ENCODE data around the gene GPRC5C. TPM values are rescaled to one million over a fixed set of nuclear protein-coding genes. Genes with fewer than 3 reads are reported as not detected.

Gene GPRC5C
- total RNA-seq, 3 donors from 2014 or later (not counting 1 experiment from before 2014, with no cell fraction given) = 0.26 to 0.60 (median 0.29) TPM

DNA sequence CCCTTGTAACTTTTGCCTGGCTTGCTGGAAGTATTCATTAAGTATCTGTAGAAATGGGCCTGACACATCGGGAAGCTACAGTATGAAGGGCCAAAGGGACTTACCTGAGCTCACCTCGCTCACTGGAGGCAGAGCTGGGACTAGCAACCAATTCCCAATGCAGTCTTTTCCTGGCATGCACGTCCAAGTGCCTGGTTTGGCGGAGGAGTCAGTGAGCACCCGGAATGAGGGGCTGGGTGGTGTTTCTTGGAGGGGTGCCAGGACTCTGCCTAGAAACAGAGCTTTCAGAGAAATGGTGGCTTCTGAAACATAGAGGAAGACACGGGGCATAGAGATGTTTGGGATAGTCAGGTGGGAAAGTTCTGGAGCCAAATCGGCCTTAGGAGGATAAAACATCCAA, 18.4 kb upstream of the GPRC5C start:
- peaks cover 0 to 2% of the 10 kb centered on the region in 2 donors for H3K27me3 Mint-ChIP-seq (ENCODE audit: low read depth in 2 of 2)
- H3K27ac Mint-ChIP-seq = no peak overlapping the region
- no peak overlapping the region for H3K4me3 Mint-ChIP-seq
- no peak for ATAC-seq
- no peaks in the 10 kb centered on the region for H3K36me3 Mint-ChIP-seq
- no peaks in the 10 kb centered on the region for H3K9me3 ChIP-seq (ENCODE audit: control insufficient read depth, insufficient read depth, low read length)
- peaks cover 0 to 5% of the 10 kb centered on the region in 2 donors for H3K4me1 Mint-ChIP-seq
- H3K27ac ChIP-seq (ENCODE audit: low read length) = no peak overlapping the region
- H3K36me3 ChIP-seq (ENCODE audit: control insufficient read depth, insufficient read depth, low read length) = no peaks in the 10 kb centered on the region
- H3K4me3 ChIP-seq (ENCODE audit: low read length) = no peak overlapping the region
- TF ChIP-seq, protein P1, sequence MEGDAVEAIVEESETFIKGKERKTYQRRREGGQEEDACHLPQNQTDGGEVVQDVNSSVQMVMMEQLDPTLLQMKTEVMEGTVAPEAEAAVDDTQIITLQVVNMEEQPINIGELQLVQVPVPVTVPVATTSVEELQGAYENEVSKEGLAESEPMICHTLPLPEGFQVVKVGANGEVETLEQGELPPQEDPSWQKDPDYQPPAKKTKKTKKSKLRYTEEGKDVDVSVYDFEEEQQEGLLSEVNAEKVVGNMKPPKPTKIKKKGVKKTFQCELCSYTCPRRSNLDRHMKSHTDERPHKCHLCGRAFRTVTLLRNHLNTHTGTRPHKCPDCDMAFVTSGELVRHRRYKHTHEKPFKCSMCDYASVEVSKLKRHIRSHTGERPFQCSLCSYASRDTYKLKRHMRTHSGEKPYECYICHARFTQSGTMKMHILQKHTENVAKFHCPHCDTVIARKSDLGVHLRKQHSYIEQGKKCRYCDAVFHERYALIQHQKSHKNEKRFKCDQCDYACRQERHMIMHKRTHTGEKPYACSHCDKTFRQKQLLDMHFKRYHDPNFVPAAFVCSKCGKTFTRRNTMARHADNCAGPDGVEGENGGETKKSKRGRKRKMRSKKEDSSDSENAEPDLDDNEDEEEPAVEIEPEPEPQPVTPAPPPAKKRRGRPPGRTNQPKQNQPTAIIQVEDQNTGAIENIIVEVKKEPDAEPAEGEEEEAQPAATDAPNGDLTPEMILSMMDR (IDR thresholded peaks at IDR 0.05) = no peak
- H3K27me3 ChIP-seq (ENCODE audit: control insufficient read depth, insufficient read depth, low read length) = no peaks in the 10 kb centered on the region
- intact Hi-C loops (cut with micrococcal nuclease) = no loop called here
- H3K9me3 Mint-ChIP-seq = no peaks in the 10 kb centered on the region
- WGBS (ENCODE audit: insufficient coverage) = 92% methylated on average over 7 of the region's 7 CpGs
- DNase-seq = no peak
- peaks cover 11% of the 10 kb centered on the region for H3K4me1 ChIP-seq (ENCODE audit: control insufficient read depth, insufficient read depth, low read length)

DNA sequence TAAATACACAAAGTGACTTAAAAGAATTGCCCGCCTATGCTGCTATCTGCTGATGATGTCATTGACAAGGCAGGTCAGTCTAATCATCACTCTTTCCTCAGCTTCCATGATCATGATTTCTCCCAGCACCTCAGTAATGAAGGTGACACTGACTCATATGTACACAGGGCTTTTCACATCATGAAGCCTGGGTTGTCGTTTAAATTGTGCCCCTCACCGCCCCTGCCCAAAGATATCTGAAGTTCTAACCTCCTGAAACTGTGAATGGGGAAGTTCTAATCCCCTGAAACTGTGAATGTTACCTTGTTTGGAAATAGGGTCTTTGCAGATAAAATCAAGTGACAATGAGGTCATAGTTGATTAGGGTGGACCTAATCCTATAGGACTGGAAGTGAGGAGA, 17.4 kb upstream of the GPRC5C start:
- ATAC-seq (no peak), DNase-seq (no peak)
- intact Hi-C loops (cut with micrococcal nuclease) = no loop called here
- Histone ChIP-seq H3K27me3 (ENCODE audit: control insufficient read depth, insufficient read depth, low read length) (no peaks in the 10 kb centered on the region), H3K27ac (ENCODE audit: low read length) (no peak overlapping the region), H3K9me3 (ENCODE audit: control insufficient read depth, insufficient read depth, low read length) (no peaks in the 10 kb centered on the region), H3K4me1 (ENCODE audit: control insufficient read depth, insufficient read depth, low read length) (peaks cover 11% of the 10 kb centered on the region), H3K36me3 (ENCODE audit: control insufficient read depth, insufficient read depth, low read length) (no peaks in the 10 kb centered on the region), H3K4me3 (ENCODE audit: low read length) (no peak overlapping the region)
- 64% methylated on average over 2 of the region's 3 CpGs for WGBS (ENCODE audit: insufficient coverage)
- H3K4me3 Mint-ChIP-seq = no peak overlapping the region
- peaks cover 0 to 5% of the 10 kb centered on the region in 2 donors for H3K4me1 Mint-ChIP-seq
- no peaks in the 10 kb centered on the region for H3K36me3 Mint-ChIP-seq
- H3K27me3 Mint-ChIP-seq (ENCODE audit: low read depth in 2 of 2) = peaks cover 0 to 4% of the 10 kb centered on the region in 2 donors
- TF ChIP-seq, protein P1 (IDR thresholded peaks at IDR 0.05) = no peak
- no peak overlapping the region for H3K27ac Mint-ChIP-seq
- no peaks in the 10 kb centered on the region for H3K9me3 Mint-ChIP-seq

DNA sequence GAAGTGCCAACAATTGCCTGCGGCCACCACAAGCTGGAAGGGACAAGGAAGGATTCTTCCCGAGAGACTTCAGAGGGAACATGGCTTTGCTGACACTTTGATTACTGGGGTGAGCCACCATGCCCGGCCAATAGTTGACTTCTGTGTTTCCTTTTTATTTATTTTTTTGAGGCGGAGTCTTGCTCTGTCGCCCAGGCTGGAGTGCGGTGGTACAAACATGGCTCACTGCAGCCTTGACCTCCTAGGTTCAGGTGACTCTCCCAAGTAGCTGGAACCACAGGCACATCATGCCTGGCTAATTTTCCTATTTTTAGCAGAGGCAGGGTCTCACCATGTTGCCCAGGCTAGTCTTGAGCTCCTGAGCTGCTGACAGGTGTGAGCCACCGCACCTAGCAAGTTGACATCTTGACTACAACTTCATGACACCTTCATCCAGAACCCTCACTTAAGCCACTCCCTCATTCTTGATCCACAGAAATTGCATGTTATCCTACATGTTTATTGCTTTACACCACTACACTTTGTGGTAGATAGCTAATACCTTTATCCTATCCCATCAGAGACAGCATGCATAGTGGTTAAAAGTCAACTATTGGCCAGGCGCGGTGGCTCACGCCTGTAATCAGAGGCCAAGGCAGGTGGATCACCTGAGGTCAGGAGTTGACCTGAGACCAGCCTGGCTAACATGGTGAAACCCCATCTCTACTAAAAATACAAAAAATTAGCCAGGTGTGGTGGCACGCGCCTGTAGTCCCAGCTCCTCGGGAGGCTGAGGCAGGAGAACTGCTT, 16.1 kb upstream of the GPRC5C start:
- H3K36me3 Mint-ChIP-seq = no peaks in the 10 kb centered on the region
- Histone ChIP-seq H3K27me3 (ENCODE audit: control insufficient read depth, insufficient read depth, low read length) (no peaks in the 10 kb centered on the region), H3K9me3 (ENCODE audit: control insufficient read depth, insufficient read depth, low read length) (no peaks in the 10 kb centered on the region), H3K4me3 (ENCODE audit: low read length) (no peak overlapping the region), H3K36me3 (ENCODE audit: control insufficient read depth, insufficient read depth, low read length) (no peaks in the 10 kb centered on the region), H3K4me1 (ENCODE audit: control insufficient read depth, insufficient read depth, low read length) (no peaks in the 10 kb centered on the region), H3K27ac (ENCODE audit: low read length) (no peak overlapping the region)
- no peak for ATAC-seq
- WGBS (ENCODE audit: insufficient coverage) = 97% methylated on average over 13 of the region's 13 CpGs
- H3K27me3 Mint-ChIP-seq (ENCODE audit: low read depth in 2 of 2) = peaks cover 0 to 4% of the 10 kb centered on the region in 2 donors
- no peak for DNase-seq
- H3K4me1 Mint-ChIP-seq = no peaks in the 10 kb centered on the region
- TF ChIP-seq, protein P1 (IDR thresholded peaks at IDR 0.05) = no peak
- no peaks in the 10 kb centered on the region for H3K9me3 Mint-ChIP-seq
- intact Hi-C loops (cut with micrococcal nuclease) = no loop called here
- H3K27ac Mint-ChIP-seq = no peak overlapping the region
- no peak overlapping the region for H3K4me3 Mint-ChIP-seq
